T-helper 2 cell treated with Interferon-gamma antibody and Interleukin-4, amounts not matched to agents 5 μg/mL and 100 μg/mL, for 36 hours (primary cell): ENCODE data around the gene CBLN2.
A peak's percentile ranks its signal among the peaks of the same experiment; 100 is the strongest.

Experiments
- DNase-seq: peaks from one replicate; pipeline ENCODE4 v3.0.0; 2021; ENCODE audit warnings: low spot score
- H3K27ac Mint-ChIP-seq: one replicate; pipeline ENCODE4 v1.8.0; 2021; ENCODE audit warnings: mild to moderate bottlenecking, mixed read lengths
- H3K27me3 Mint-ChIP-seq: one replicate; pipeline ENCODE4 v1.8.0; 2021; ENCODE audit warnings: low read depth, mixed read lengths
- H3K36me3 Mint-ChIP-seq: one replicate; pipeline ENCODE4 v1.8.0; 2021; ENCODE audit warnings: low read depth, mixed read lengths
- H3K4me1 Mint-ChIP-seq: one replicate; pipeline ENCODE4 v1.8.0; 2021; ENCODE audit warnings: low read depth, mixed read lengths
- H3K4me3 Mint-ChIP-seq: one replicate; pipeline ENCODE4 v1.8.0; 2022; ENCODE audit warnings: mild to moderate bottlenecking, moderate library complexity, mixed read lengths
- H3K9me3 Mint-ChIP-seq: one replicate; pipeline ENCODE4 v1.8.0; 2021; ENCODE audit warnings: mixed read lengths

Gene CBLN2

GRCh38 chr18:72544092-72544886 is at the start of gene CBLN2:
Gene CBLN2, minus strand, starts transcription at chr18:72544342. Its CDS starts 2,182 bp downstream, at chr18:72542160.
- Mint-ChIP-seq H3K27me3 (peaks cover 40% of the 10 kb centered on the region), H3K9me3 (no peaks in the 10 kb centered on the region), H3K4me3 (no peak within 1 kb of the TSS), H3K4me1 (peaks cover 2% of the 10 kb centered on the region), H3K27ac (peak within 1 kb of the TSS; percentile 43), H3K36me3 (no peaks in the 10 kb centered on the region)
- peak; percentile 24 for DNase-seq

GRCh38 chr18:72588360-72588759 is 44.2 kb upstream of the CBLN2 start:
- no peak overlapping the region for H3K27ac Mint-ChIP-seq
- H3K4me3 Mint-ChIP-seq: no peak overlapping the region
- H3K4me1 Mint-ChIP-seq: no peaks in the 10 kb centered on the region
- no peaks in the 10 kb centered on the region for H3K36me3 Mint-ChIP-seq
- no peak for DNase-seq
- no peaks in the 10 kb centered on the region for H3K9me3 Mint-ChIP-seq
- no peaks in the 10 kb centered on the region for H3K27me3 Mint-ChIP-seq

GRCh38 chr18:72584787-72585186 is 40.6 kb upstream of the CBLN2 start:
- Mint-ChIP-seq H3K36me3 (no peaks in the 10 kb centered on the region), H3K9me3 (no peaks in the 10 kb centered on the region), H3K27me3 (no peaks in the 10 kb centered on the region), H3K4me1 (no peaks in the 10 kb centered on the region), H3K27ac (no peak overlapping the region), H3K4me3 (no peak overlapping the region)
- DNase-seq: no peak

- Mint-ChIP-seq H3K4me1 (no peaks in the 10 kb centered on the region), H3K9me3 (no peaks in the 10 kb centered on the region), H3K4me3 (no peak overlapping the region), H3K36me3 (no peaks in the 10 kb centered on the region), H3K27me3 (no peaks in the 10 kb centered on the region), H3K27ac (no peak overlapping the region)
- DNase-seq: no peak
These were observed 37.8 kb upstream of the CBLN2 start for GRCh38 chr18:72581976-72582375.

GRCh38 chr18:72572896-72573295 is 28.8 kb upstream of the CBLN2 start:
- H3K9me3 Mint-ChIP-seq: no peaks in the 10 kb centered on the region
- no peaks in the 10 kb centered on the region for H3K4me1 Mint-ChIP-seq
- no peak overlapping the region for H3K27ac Mint-ChIP-seq
- DNase-seq: no peak
- no peak overlapping the region for H3K4me3 Mint-ChIP-seq
- H3K36me3 Mint-ChIP-seq: no peaks in the 10 kb centered on the region
- H3K27me3 Mint-ChIP-seq: no peaks in the 10 kb centered on the region

- Mint-ChIP-seq H3K4me3 (no peak overlapping the region), H3K4me1 (no peaks in the 10 kb centered on the region), H3K9me3 (peaks cover 13% of the 10 kb centered on the region), H3K27ac (no peak overlapping the region), H3K36me3 (no peaks in the 10 kb centered on the region), H3K27me3 (no peaks in the 10 kb centered on the region)
- no peak for DNase-seq
These were observed 22.1 kb upstream of the CBLN2 start for GRCh38 chr18:72566290-72566689.

GRCh38 chr18:72555968-72556367 is 11.8 kb upstream of the CBLN2 start:
- no peak overlapping the region for H3K27ac Mint-ChIP-seq
- H3K36me3 Mint-ChIP-seq: no peaks in the 10 kb centered on the region
- H3K27me3 Mint-ChIP-seq: no peaks in the 10 kb centered on the region
- H3K9me3 Mint-ChIP-seq: no peaks in the 10 kb centered on the region
- peaks cover 1% of the 10 kb centered on the region for H3K4me1 Mint-ChIP-seq
- no peak overlapping the region for H3K4me3 Mint-ChIP-seq
- no peak for DNase-seq

- Mint-ChIP-seq H3K4me1 (peaks cover 1% of the 10 kb centered on the region), H3K36me3 (no peaks in the 10 kb centered on the region), H3K27ac (no peak overlapping the region), H3K4me3 (no peak overlapping the region), H3K9me3 (no peaks in the 10 kb centered on the region), H3K27me3 (no peaks in the 10 kb centered on the region)
- no peak for DNase-seq
These were observed 11.0 kb upstream of the CBLN2 start for GRCh38 chr18:72555101-72555500.

GRCh38 chr18:72543357-72544055 is 636 bp downstream of the CBLN2 start:
- Mint-ChIP-seq H3K36me3 (no peaks in the 10 kb centered on the region), H3K9me3 (no peaks in the 10 kb centered on the region), H3K27me3 (peaks cover 40% of the 10 kb centered on the region), H3K4me3 (no peak overlapping the region), H3K4me1 (peaks cover 2% of the 10 kb centered on the region), H3K27ac (peak overlapping the region; percentile 43)
- DNase-seq: no peak

GRCh38 chr18:72542984-72543356 is 1.2 kb downstream of the CBLN2 start:
- no peak for DNase-seq
- H3K4me3 Mint-ChIP-seq: no peak overlapping the region
- no peaks in the 10 kb centered on the region for H3K9me3 Mint-ChIP-seq
- H3K27me3 Mint-ChIP-seq: peaks cover 40% of the 10 kb centered on the region
- H3K36me3 Mint-ChIP-seq: no peaks in the 10 kb centered on the region
- H3K4me1 Mint-ChIP-seq: peaks cover 2% of the 10 kb centered on the region
- no peak overlapping the region for H3K27ac Mint-ChIP-seq

GRCh38 chr18:72542342-72542741 is 1.8 kb downstream of the CBLN2 start:
- Mint-ChIP-seq H3K36me3 (no peaks in the 10 kb centered on the region), H3K4me1 (peaks cover 2% of the 10 kb centered on the region), H3K27ac (no peak overlapping the region), H3K4me3 (no peak overlapping the region), H3K9me3 (no peaks in the 10 kb centered on the region), H3K27me3 (peaks cover 40% of the 10 kb centered on the region)
- no peak for DNase-seq

GRCh38 chr18:72541871-72542332 is 2.2 kb downstream of the CBLN2 start:
- H3K27me3 Mint-ChIP-seq: peaks cover 40% of the 10 kb centered on the region
- no peak overlapping the region for H3K4me3 Mint-ChIP-seq
- peaks cover 2% of the 10 kb centered on the region for H3K4me1 Mint-ChIP-seq
- H3K9me3 Mint-ChIP-seq: no peaks in the 10 kb centered on the region
- no peak overlapping the region for H3K27ac Mint-ChIP-seq
- H3K36me3 Mint-ChIP-seq: no peaks in the 10 kb centered on the region
- DNase-seq: no peak

- Mint-ChIP-seq H3K4me1 (peaks cover 2% of the 10 kb centered on the region), H3K27ac (no peak overlapping the region), H3K36me3 (no peaks in the 10 kb centered on the region), H3K9me3 (no peaks in the 10 kb centered on the region), H3K27me3 (peaks cover 30% of the 10 kb centered on the region), H3K4me3 (no peak overlapping the region)
- DNase-seq: no peak
These were observed 4.2 kb downstream of the CBLN2 start for GRCh38 chr18:72539901-72540300.

GRCh38 chr18:72530622-72531021 is 13.5 kb downstream of the CBLN2 start:
- Mint-ChIP-seq H3K27ac (no peak overlapping the region), H3K4me1 (no peaks in the 10 kb centered on the region), H3K4me3 (no peak overlapping the region), H3K36me3 (no peaks in the 10 kb centered on the region), H3K9me3 (no peaks in the 10 kb centered on the region), H3K27me3 (no peaks in the 10 kb centered on the region)
- no peak for DNase-seq
